Activated T-helper 1 cell treated with anti-CD3 and anti-CD28 coated beads, Interleukin-2, amount 50 U/mL, for 16 hours (primary cell): ENCODE data around the gene CBLN1.
"Not testable (repeated sequence)": the region's sequence is repeated elsewhere in the genome, so short reads cannot be mapped to it uniquely, and the experiment has no call there.

Experiments used
- DNase-seq, 2 donors: peaks; one replicate each; pipeline ENCODE4 v3.0.0-alpha.2; 2020; ENCODE audit warnings: low read depth in 1 of 2, low spot score in 1 of 2

CBLN1 gene

GRCh38 chr16:49277766-49278566, 3.7 kb downstream of the CBLN1 start:
- DNase-seq = no peak

DNA sequence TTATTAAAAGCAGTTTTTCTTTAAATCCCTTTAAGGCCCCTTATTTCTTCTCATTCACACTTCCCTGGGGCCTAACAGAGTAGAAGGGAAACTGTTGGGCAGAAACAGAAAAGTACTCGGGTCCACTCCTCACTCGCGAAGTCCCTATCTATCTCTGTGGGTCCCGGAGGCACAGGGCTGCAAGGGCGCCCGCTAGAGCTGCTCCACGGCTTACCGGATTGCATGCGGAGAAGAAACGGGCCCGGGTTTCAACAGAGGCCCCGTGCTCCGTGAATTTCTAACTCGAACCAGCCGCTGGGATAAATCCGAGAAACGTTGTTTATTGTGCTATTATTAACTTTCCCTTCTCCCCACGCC, 4.3 kb downstream of the CBLN1 start:
- DNase-seq = no peak

DNA sequence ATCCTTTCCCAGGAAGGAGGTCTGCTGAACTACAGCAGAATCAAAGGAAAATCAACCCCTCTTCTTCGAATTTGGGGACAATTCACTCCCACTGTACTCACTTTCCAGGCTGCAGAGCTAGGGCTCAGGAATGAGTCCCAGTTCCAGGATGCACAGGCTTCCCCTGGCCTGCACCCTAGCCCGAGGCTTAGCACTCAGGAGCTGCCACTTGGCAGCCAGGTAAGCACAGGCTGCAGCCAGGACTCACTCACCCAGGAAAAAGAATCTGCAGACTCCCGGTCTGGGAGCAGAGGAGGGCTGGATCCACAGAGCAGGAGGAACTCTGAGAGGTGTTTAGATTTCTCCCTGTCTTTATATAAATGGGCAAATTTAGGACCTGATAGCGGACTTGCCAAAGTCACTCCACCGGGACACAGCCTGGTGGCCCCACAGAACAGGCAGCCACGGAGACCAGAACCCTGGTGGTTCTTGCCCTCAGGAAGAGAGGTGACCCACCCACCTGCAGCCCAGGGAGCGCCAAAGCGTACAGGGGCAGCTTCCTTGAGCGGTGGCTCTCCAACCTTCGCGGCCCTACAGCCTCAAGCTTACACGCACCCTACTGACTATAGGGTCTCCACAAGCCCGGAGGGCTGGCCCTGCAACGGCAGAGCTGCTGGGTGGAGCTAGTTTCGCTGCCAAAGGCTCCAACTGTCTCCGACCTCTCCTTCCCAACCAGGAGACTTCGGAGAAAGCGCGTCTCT, 4.8 kb downstream of the CBLN1 start:
- no peak for DNase-seq

GRCh38 chr16:49275870-49276269, 5.8 kb downstream of the CBLN1 start:
- no peak for DNase-seq

DNA sequence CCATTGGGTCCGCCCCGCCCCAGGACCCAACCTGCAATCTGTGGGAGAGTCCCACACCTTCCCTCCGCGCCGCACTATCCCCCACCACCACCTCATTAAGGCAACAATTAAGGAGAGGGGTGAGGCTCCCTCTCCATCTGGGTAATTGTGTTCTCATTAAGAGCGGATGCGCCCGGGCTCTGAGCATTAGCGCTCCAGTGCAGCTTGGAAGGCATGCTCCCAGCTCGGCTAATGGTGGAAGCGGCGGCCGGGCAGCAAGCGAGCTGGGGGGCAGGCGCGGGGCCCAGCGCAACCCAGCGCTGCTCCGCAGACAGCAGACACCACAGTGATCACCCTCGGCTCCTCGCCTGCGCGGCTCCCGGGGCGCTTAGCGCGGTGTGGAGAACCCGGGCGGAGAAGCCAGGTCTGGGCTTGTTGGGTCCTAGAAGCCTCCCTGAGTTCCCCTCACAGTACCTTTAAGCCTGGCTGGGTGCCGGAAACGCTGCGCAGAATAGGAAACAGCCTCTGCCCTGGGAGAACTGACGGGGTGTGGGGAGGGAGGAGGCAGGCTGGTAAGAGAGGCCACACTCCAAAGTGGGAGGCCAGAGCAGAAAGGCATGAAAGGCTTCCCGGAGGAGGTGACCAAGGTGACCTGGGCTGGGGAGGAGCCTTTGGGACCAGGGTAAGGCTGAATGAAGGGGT, 6.4 kb downstream of the CBLN1 start:
- DNase-seq = no peak

GRCh38 chr16:49274591-49274990, 7.0 kb downstream of the CBLN1 start:
- DNase-seq = no peak

DNA sequence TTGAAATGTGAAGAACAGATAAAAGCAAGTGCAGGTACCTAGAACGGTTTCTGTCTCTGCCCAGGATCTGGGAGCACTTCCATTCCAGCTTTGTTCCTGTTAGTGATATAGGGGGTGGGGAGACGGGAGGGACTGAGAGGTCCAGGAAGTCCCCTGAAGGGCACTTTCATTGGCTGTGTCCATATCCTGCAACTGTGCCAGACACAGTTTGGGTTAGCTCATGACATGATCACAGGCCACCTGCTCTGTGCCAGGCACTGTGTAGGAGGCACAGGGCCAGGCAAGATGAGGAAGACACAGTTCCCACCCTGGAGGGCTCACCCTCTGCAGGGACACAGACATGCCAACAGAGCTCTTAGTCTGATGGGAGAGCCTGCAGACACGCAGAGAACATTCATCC, 7.9 kb downstream of the CBLN1 start:
- no peak for DNase-seq

GRCh38 chr16:49271363-49271762, 10.3 kb downstream of the CBLN1 start:
- DNase-seq = no peak

DNA sequence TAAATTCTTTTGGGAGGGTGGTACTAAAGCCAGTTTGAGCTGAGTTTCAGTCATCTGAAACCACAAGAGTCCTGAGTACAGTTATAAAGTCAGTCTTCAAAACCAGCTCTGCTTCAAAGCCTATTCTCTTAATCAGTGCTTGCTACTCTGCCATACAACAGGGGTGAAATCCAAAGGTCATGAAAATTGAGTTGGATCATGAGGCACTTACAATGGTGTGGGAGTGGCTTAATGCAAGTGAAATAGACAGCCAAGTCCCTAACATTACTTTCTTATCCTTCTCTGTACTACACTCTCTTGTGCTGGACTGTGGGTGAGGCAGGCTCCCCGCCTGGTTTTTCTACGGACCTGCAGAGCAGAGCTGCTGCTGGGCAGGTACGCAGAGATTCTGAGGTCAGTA, 12.4 kb downstream of the CBLN1 start:
- no peak for DNase-seq

DNA sequence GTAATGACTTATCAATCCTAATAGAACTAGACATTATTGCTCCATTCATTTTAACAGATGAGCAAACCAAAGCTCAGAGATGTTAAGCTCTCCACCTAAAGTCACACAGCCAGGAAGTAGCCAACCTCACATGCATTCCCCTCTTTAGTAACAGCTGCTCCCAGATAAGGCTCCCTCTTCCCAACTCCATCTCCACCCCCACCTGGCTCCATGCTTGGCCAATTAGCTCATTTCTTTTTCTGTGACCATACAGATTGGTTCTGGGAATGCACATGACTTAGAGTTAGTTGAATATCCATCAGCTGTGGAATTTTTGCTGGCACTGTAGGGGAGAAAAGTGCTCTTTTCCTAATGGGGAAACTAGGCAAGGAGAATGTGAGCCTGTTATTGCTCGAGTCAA, 13.0 kb downstream of the CBLN1 start:
- no peak for DNase-seq

DNA sequence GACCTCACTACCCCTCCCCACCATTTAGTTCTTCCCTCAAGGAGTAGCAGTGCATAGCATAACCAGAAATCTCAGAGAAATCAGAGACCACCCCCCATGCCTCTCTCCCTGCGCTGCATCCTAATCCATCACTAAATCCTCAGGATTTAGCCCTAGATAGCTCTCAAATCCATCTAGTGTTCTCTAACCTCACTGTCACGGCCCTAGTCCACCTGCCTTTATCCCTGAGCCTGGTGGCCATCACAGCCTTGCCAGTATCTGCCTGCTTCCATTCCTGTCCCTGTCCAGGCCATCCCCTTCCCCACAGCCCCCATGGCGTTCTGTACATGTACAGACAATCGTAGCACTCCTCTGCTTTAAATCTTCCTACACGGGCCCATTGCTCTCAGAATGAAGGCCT, 19.1 kb downstream of the CBLN1 start:
- no peak for DNase-seq

DNA sequence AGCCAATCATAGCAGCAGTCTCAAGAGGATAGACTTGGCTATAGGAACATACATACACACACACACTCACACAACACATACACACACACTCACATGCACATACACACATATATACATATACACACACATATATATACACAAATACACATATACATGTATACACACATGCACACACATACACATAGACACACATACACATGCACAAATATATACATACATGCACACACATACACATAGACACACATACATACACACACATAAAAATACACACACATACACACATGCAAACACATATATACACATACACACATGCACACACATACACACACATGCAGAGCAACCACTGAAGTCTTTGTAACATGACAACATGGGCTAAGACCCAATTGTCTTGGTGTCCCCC, 19.7 kb downstream of the CBLN1 start:
- DNase-seq = no peak

DNA sequence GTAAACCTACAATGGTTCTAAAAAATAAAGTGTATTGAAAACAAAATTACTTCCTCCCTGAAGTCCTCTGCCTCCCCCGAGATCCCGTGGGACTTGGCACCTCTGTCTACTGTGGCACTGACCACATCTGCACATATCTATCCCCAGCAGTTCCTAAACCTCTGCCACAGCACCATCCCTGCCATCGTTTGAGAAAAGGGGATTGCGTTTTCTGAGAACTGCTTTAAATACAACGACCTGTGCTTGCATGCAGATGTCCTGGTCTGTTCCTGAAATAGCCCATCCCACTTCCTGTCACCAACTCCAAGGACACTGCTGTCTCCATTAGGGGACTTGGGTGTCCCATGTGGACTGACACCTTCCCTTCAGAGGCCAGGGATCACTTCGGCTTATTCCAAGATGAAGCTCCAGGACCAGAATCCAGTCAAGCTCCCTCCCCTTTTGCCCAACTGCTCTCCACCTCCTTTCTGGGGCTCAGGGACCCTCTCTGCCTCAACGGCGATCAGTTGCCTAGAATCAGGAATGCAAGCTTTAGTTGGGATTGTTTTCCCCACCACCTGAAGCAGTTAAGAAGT, 20.6 kb downstream of the CBLN1 start:
- DNase-seq = no peak

- DNase-seq = no peak
These were observed 21.4 kb downstream of the CBLN1 start for GRCh38 chr16:49260253-49260652.

DNA sequence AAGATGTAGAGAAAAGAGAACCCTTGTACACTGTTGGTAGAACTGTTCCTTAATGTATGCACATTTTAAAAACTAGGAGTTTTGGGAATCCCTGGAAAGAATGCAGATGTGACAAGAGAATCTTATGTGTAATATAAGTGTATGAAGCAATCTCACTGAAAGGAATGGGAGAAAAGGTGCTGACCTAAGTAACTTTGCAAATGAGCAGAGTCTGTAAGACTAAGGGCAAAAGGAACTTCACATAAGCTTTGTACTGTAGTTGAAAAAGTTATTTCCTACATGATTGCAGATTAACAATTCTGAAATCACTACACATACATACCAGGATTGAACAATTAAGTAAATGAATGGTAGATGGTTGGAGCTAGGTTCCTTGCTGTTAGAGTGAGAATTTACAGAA, 22.3 kb downstream of the CBLN1 start:
- no peak for DNase-seq

DNA sequence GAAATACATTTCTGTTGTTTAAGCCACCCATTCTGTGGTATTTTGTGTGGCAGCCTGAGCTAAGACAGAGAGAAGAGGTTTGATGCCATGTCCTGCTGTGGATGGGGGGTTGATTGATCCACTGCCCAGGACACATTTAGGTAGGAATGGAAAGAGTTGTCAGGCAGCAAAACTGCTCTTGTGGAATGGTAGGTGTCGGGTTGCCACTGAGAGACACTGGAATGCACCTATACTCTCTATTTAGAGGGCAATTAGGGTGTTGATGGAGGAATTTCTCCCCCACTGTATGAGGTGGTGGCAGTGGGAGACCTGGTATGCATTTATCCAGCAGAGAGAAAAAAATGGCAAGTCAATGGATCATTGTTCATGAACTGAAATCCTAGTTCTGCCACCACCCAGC, 30.9 kb downstream of the CBLN1 start:
- DNase-seq = no peak

GRCh38 chr16:49248227-49248626, 33.4 kb downstream of the CBLN1 start:
- no peak for DNase-seq

- no peak for DNase-seq
These were observed 45.4 kb downstream of the CBLN1 start for GRCh38 chr16:49236216-49236615.

- DNase-seq = not testable (repeated sequence)
These were observed 53.3 kb downstream of the CBLN1 start for GRCh38 chr16:49228335-49228734.
